Measurements from ENCODE around the gene IQGAP3.

- TF ChIP-seq CTCF (conservative IDR thresholded peaks at IDR 0.05; ENCODE audit: low read depth, low read length) (peak; percentile 51), RAD21 (IDR thresholded peaks at IDR 0.05; ENCODE audit: low read length) (peak; percentile 36), MAFK (IDR thresholded peaks at IDR 0.05; ENCODE audit: low read depth, low read length) (no peak; the same call in 1 of the 2 replicates), SMC3 (IDR thresholded peaks at IDR 0.05; ENCODE audit: low read depth, low read length) (peak; percentile 30), FOS (IDR thresholded peaks at IDR 0.05; ENCODE audit: low read depth, low read length) (no peak), CEBPB (IDR thresholded peaks at IDR 0.05; ENCODE audit: low read depth, low read length) (no peak), POLR2A (IDR thresholded peaks at IDR 0.05; ENCODE audit: low read depth, low read length) (peak; percentile 86; the same call in 1 of the 2 replicates), USF2 (IDR thresholded peaks at IDR 0.05; ENCODE audit: low read depth, low read length) (0 out of 2 replicates have a peak, but pooled peaks have one; percentile 4), ELK1 (IDR thresholded peaks at IDR 0.05; ENCODE audit: borderline replicate concordance, low read depth, low read length) (no peak), NFE2L2 (IDR thresholded peaks at IDR 0.05; ENCODE audit: low read depth, low read length) (no peak; the same call in 1 of the 2 replicates), CHD1 (IDR thresholded peaks at IDR 0.05; ENCODE audit: low read depth, low read length) (0 out of 2 replicates have a peak, but pooled peaks have one; percentile 50), RCOR1 (IDR thresholded peaks at IDR 0.05; ENCODE audit: insufficient replicate concordance, low read length) (no peak), RFX5 (IDR thresholded peaks at IDR 0.05; ENCODE audit: low read depth, low read length) (no peak)
Measured at GRCh38 chr1:156500793-156501506, 71.4 kb downstream of the IQGAP3 start.
